GM18499 (cell line): ENCODE measurements around the gene ESYT1.
"Not testable (repeated sequence)": the region's sequence is repeated elsewhere in the genome, so short reads cannot be mapped to it uniquely, and the experiment has no call there.

Source experiments
- ATAC-seq: cut with Tn5 transposase; IDR thresholded peaks from one replicate; pipeline ENCODE4 v1.9.1; 2021; ENCODE audit warnings: moderate number of reproducible peaks; ENCODE audit not compliant: insufficient read depth, unreplicated experiment

ESYT1 gene

GRCh38 chr12:56104109-56104814 is 23.8 kb upstream of the ESYT1 start, which contains the start of gene PA2G4:
Gene PA2G4 (plus strand): TSS chr12:56104559. CDS start chr12:56104738, 179 bp downstream.
- ATAC-seq = peak; percentile 73

DNA sequence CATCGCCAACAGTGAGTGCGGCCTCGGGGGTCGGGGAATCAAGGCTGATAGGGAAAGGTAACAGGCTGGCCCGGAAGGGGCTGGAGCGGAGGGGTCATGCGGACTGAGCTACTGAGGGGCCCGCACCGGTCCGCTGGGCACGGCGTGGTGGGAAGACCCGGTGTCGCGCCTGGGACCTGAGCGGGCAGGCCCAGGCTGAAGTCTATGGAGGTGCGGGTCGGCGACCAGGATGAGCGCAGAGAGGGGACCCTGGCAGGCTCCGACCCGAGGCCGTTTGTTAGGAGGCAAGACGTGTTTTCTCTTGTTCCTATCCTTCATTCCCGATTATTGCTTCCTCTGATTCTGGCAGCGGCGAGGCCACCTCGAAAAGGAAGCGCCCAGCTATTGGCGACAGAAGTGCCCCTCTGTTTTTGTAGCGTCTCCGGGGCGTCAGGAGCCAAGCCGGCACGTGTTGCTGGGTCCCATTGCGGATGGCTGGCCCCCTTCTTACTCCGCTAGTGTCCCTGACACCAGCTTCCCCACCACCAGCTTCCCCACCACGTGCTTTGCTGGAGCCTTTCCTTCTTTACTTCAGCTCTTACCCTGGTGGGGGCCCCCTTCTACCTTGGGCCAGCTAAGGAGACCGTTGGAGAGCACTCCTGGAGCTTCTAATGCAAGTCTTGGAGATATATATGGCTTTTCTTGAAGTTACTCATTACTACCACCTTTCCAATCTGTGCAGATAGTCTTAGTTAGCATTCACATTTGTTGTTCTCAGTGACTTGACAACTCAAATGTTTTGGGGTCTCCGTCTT is 23.1 kb upstream of the ESYT1 start:
- peak; percentile 4 for ATAC-seq

DNA sequence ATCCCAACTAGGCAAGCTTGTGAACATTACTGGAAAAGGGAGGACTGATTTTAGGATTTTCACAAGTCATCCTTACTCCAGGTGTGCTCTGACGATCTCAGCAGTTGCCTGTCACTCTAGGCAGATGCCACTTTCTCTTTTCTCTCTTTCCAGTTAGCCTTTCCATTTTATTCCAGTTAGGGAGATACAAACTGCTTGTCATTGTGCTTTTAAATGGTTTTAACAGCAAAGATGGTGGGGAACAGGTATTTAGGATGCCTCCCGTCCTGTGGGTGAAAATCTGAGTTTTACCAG is 22.5 kb upstream of the ESYT1 start:
- no peak for ATAC-seq

GRCh38 chr12:56107242-56107641 is 20.8 kb upstream of the ESYT1 start:
- no peak for ATAC-seq

DNA sequence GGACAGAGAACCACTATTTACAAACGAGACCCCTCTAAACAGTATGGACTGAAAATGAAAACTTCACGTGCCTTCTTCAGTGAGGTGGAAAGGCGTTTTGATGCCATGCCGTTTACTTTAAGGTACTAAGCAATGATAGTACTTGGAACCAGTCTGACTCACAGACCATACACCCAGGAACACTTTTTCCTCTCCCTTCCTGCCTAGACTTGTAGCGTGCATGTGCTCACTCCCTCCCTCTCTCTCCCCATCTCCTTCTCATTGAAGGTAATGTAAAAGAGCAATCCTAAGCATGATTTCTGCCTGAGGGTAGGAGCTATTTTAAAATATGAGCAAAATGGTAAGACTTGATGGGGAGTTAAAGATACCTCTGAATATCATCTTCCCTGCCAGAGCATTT is 17.5 kb upstream of the ESYT1 start:
- no peak for ATAC-seq

GRCh38 chr12:56114084-56114483 is 14.0 kb upstream of the ESYT1 start:
- no peak for ATAC-seq

- no peak for ATAC-seq
These were observed 12.7 kb upstream of the ESYT1 start for GRCh38 chr12:56115329-56115728.

DNA sequence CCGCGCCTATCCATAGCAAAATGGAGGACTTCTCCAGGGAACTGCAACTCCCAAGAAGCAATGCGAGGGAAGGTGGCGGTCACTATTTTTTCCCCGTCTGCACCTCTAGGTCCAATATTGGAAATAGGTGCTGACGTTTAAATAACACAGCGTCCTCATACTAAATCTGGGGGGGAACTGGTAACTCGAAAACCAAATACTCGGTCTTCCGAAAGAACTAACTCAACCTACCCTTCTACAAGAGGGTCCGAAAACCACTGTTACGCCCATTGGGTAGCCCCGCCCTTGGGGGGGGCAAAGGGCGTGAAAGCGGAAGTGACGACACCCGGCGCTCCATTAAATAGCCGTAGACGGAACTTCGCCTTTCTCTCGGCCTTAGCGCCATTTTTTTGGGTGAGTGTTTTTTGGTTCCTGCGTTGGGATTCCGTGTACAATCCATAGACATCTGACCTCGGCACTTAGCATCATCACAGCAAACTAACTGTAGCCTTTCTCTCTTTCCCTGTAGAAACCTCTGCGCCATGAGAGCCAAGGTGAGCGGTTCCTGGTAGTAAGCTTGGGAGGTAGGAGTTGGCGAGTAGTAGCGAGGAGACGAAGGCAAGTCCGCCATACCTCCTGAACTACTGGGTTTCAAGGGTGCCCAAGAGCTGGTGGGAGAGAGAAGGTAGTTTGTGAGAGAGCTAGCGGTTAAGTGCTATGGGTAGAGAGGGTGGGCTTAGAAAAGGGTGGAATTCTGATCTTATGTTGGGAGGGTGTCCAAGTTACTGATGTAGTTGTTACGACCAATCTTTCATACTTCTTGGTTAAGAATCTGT is 11.6 kb upstream of the ESYT1 start, which contains the start of gene RPL41:
TSS of gene RPL41 (plus strand) at position 367 of the 815 bp plus-strand sequence.
- ATAC-seq = peak; percentile 31

DNA sequence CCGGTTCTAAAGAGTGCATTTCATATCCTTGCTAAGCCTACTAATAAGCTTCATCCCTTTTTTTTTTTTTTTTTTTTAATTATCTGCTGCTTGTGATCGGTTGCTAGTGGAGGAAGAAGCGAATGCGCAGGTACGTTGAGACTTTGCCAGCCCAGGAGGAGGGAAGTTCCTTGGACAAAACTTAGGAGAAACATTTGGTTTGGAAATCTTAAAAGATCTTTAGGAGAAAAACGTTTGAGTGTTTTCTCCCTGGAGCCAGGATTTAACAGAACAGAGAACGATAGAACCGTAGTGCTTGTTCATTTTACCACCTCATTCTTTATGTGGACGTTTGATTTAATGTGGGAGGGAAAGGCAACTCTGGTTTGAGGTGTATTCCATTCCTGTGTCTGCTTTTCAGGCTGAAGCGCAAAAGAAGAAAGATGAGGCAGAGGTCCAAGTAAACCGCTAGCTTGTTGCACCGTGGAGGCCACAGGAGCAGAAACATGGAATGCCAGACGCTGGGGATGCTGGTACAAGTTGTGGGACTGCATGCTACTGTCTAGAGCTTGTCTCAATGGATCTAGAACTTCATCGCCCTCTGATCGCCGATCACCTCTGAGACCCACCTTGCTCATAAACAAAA is 10.9 kb upstream of the ESYT1 start:
- not testable (repeated sequence) for ATAC-seq

DNA sequence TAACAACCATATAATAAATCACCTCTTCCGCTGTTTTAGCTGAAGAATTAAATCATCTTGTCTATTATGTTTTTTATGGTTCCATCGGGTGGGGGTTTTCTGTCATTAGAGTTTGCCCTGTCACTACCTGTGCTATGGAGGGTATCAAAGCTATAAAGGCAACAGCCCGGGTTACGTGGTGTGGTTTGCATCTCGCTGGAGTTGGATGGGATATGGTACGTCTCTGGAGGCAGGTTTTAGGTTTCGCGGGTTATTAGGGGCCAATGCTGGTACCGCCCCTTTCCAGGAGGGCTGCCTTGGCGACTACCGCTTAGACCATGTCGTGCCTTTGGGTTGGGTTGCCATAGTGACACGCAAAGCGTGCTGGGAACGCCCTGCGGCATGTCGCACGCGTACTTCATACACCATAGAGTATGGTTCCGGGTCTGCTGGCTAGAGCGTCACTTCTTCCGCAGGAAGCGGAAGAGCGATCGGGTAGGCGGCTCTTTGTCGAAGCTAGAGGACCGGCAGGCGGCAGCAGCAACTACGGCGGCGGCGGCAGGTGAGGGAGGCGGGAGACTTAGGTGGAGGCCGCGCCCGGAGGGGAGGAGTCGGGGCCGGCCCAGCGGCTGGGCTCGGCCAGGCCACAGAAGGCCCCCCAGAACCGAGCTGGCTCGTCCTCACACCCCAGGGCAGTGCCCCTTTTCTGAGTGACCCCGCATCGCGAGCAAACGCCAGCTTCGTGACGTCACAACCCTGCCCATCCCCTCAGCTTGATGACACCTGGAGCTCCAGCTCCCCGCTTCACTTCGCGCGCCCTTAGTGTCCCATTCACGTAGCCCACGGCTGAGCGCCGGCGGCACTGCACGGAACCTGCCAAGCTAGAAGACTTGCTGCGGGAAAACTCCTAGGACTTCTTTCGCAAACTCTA is 10.0 kb upstream of the ESYT1 start, which contains the start of gene ZC3H10:
TSS of gene ZC3H10 (plus strand) at position 489 of the 910 bp plus-strand sequence. CDS start 2,297 bp downstream, outside the sequence.
- peak; percentile 81 for ATAC-seq

DNA sequence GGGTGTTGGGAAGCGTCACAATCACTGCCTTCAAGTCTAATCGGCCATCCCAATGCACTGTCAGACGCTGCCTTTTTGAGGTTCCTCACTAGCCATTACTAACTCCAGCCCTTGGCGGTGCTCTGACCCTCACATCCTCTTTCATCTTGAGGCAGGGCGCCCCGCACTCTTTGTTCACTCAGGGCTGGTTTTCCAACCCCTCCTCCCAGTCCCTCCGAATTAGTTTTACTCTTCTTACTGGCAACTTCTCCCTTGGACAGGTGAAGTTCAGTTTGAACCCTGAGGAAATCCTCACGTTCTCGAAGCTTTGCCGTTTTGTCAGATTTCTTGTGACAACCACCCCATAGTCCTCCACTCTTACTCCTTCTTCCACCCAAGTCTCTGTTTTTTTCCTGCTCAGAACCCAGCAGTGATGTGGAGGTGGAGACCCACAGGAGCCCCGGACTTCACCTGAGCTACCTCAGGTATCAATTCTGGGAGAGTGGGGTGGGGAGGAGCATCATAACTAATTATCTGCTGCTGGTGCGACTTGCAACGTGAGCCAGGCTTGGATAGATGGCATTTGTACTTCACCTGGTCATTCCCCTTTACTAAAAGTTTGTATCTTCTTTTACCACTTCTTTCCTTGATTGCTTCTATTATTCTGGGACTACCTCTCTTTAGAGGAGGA is 9.2 kb upstream of the ESYT1 start:
- ATAC-seq = no peak

- no peak for ATAC-seq
These were observed 8.7 kb upstream of the ESYT1 start for GRCh38 chr12:56119361-56119796.

- ATAC-seq = no peak
These were observed 7.8 kb upstream of the ESYT1 start for GRCh38 chr12:56120158-56120846.

- ATAC-seq = no peak
These were observed 6.7 kb upstream of the ESYT1 start for GRCh38 chr12:56121204-56121870.

- no peak for ATAC-seq
These were observed 5.4 kb upstream of the ESYT1 start for GRCh38 chr12:56122637-56123036.

- no peak for ATAC-seq
These were observed 3.9 kb upstream of the ESYT1 start for GRCh38 chr12:56124133-56124532.

DNA sequence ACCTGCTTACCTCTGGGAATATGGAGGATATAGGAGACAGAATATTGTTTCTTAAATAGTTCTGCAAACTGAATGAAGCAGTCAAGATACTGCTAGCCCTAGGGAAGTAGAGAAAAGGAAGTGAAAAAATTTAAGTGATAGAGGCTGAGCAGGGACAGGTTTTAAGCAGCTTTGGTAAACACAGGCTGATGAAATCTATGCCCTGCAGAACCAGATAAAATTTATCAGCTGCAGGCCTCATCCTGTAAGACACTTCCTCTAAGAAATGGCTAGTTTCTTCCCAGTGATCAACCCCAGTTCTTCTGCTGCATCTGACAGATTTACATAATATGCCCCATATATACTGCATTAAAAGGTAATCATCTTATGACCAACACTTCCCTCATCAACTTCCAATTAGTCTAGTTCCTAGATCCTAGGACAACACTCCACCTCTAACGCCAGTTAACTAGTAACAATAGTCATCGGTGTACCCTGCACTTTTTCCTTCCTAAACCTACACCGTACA is 1.3 kb upstream of the ESYT1 start:
- no peak for ATAC-seq
